ENCODE results near the gene ASF1B.
"Not testable (repeated sequence)": the region's sequence is repeated elsewhere in the genome, so short reads cannot be mapped to it uniquely, and the experiment has no call there.

ASF1B gene

GRCh38 chr19:14147797-14148605, 11.6 kb upstream of the ASF1B start:
- Histone ChIP-seq H3K27me3 (ENCODE audit: control insufficient read depth, insufficient read depth, low read length) (no peaks in the 10 kb centered on the region), H3K36me3 (ENCODE audit: control insufficient read depth, insufficient read depth, low read length) (peaks cover 26% of the 10 kb centered on the region), H3K4me1 (ENCODE audit: control insufficient read depth, insufficient read depth, low read length) (peaks cover 26% of the 10 kb centered on the region), H3K27ac (ENCODE audit: low read depth, low read length) (no peak overlapping the region), H3K9me3 (ENCODE audit: control insufficient read depth, insufficient read depth, low read depth, low read length) (no peaks in the 10 kb centered on the region), H3K4me3 (ENCODE audit: low read depth, low read length) (no peak overlapping the region), H3K9ac (ENCODE audit: low read length) (no peak overlapping the region)

DNA sequence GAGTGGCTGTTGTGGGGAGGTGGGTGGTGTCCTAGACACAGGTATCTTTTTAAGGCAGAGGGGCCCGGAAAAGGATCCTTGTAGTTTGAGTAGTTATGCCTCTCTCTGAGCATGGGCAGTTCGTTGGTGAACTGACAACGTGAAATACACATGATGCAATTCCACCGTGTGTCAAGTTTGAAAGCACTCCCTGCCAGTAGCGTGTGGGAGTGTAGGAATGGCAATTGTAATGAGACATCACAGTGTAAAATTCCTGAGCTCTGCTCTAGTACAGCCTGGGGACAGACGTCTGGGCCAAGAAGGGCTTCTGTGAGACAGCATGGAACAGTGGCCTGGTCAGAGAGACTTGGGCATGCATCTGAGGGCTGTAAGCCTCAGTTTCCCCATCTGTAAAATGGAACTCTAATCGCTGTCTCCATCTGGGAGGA, 10.4 kb upstream of the ASF1B start:
- Histone ChIP-seq H3K4me1 (ENCODE audit: control insufficient read depth, insufficient read depth, low read length) (peaks cover 26% of the 10 kb centered on the region), H3K9ac (ENCODE audit: low read length) (no peak overlapping the region), H3K27ac (ENCODE audit: low read depth, low read length) (no peak overlapping the region)

GRCh38 chr19:14146169-14146568, 9.8 kb upstream of the ASF1B start:
- H3K4me3 ChIP-seq (ENCODE audit: low read depth, low read length); H3K9me3 ChIP-seq (ENCODE audit: control insufficient read depth, insufficient read depth, low read depth, low read length); H3K27ac ChIP-seq (ENCODE audit: low read depth, low read length); H3K36me3 ChIP-seq (ENCODE audit: control insufficient read depth, insufficient read depth, low read length); H3K27me3 ChIP-seq (ENCODE audit: control insufficient read depth, insufficient read depth, low read length); H3K9ac ChIP-seq (ENCODE audit: low read length): not testable (repeated sequence)
- H3K4me1 ChIP-seq (ENCODE audit: control insufficient read depth, insufficient read depth, low read length), result peaks cover 26% of the 10 kb centered on the region

More for the DNA sequence above, 10.4 kb upstream of the ASF1B start:
- peaks cover 14% of the 10 kb centered on the region for H3K36me3 ChIP-seq (ENCODE audit: control insufficient read depth, insufficient read depth, low read length)
- no peaks in the 10 kb centered on the region for H3K27me3 ChIP-seq (ENCODE audit: control insufficient read depth, insufficient read depth, low read length)
- no peaks in the 10 kb centered on the region for H3K9me3 ChIP-seq (ENCODE audit: control insufficient read depth, insufficient read depth, low read depth, low read length)
- no peak overlapping the region for H3K4me3 ChIP-seq (ENCODE audit: low read depth, low read length)

GRCh38 chr19:14145381-14145780, 9.0 kb upstream of the ASF1B start:
- Histone ChIP-seq H3K27me3 (ENCODE audit: control insufficient read depth, insufficient read depth, low read length) (no peaks in the 10 kb centered on the region), H3K9ac (ENCODE audit: low read length) (no peak overlapping the region)

GRCh38 chr19:14142262-14143190, 6.1 kb upstream of the ASF1B start:
- Histone ChIP-seq H3K9ac (ENCODE audit: low read length) (no peak overlapping the region), H3K9me3 (ENCODE audit: control insufficient read depth, insufficient read depth, low read depth, low read length) (no peaks in the 10 kb centered on the region), H3K4me1 (ENCODE audit: control insufficient read depth, insufficient read depth, low read length) (no peaks in the 10 kb centered on the region; the same call in 1 of the 2 replicates), H3K27ac (ENCODE audit: low read depth, low read length) (no peak overlapping the region), H3K4me3 (ENCODE audit: low read depth, low read length) (no peak overlapping the region), H3K27me3 (ENCODE audit: control insufficient read depth, insufficient read depth, low read length) (no peaks in the 10 kb centered on the region), H3K36me3 (ENCODE audit: control insufficient read depth, insufficient read depth, low read length) (no peaks in the 10 kb centered on the region)

More at GRCh38 chr19:14145381-14145780, 9.0 kb upstream of the ASF1B start:
- Histone ChIP-seq H3K36me3 (ENCODE audit: control insufficient read depth, insufficient read depth, low read length) (0 out of 2 replicates have a peak, but pooled peaks cover 4% of the 10 kb centered on the region), H3K4me1 (ENCODE audit: control insufficient read depth, insufficient read depth, low read length) (peaks cover 25% of the 10 kb centered on the region), H3K4me3 (ENCODE audit: low read depth, low read length) (no peak overlapping the region), H3K27ac (ENCODE audit: low read depth, low read length) (no peak overlapping the region), H3K9me3 (ENCODE audit: control insufficient read depth, insufficient read depth, low read depth, low read length) (no peaks in the 10 kb centered on the region)

- no peak overlapping the region for H3K27ac ChIP-seq (ENCODE audit: low read depth, low read length)
- no peak overlapping the region for H3K9ac ChIP-seq (ENCODE audit: low read length)
- no peaks in the 10 kb centered on the region for H3K36me3 ChIP-seq (ENCODE audit: control insufficient read depth, insufficient read depth, low read length)
- H3K4me1 ChIP-seq (ENCODE audit: control insufficient read depth, insufficient read depth, low read length), result no peaks in the 10 kb centered on the region; the same call in 1 of the 2 replicates
- H3K27me3 ChIP-seq (ENCODE audit: control insufficient read depth, insufficient read depth, low read length), result no peaks in the 10 kb centered on the region
- no peak overlapping the region for H3K4me3 ChIP-seq (ENCODE audit: low read depth, low read length)
- no peaks in the 10 kb centered on the region for H3K9me3 ChIP-seq (ENCODE audit: control insufficient read depth, insufficient read depth, low read depth, low read length)
Measured at GRCh38 chr19:14141041-14141440, 4.7 kb upstream of the ASF1B start.

- H3K27ac ChIP-seq (ENCODE audit: low read depth, low read length), result no peak overlapping the region
- no peak overlapping the region for H3K9ac ChIP-seq (ENCODE audit: low read length)
- H3K9me3 ChIP-seq (ENCODE audit: control insufficient read depth, insufficient read depth, low read depth, low read length), result no peaks in the 10 kb centered on the region
- no peaks in the 10 kb centered on the region for H3K27me3 ChIP-seq (ENCODE audit: control insufficient read depth, insufficient read depth, low read length)
- H3K4me3 ChIP-seq (ENCODE audit: low read depth, low read length), result no peak overlapping the region
- H3K36me3 ChIP-seq (ENCODE audit: control insufficient read depth, insufficient read depth, low read length), result no peaks in the 10 kb centered on the region
- no peaks in the 10 kb centered on the region; the same call in 1 of the 2 replicates for H3K4me1 ChIP-seq (ENCODE audit: control insufficient read depth, insufficient read depth, low read length)
Measured at GRCh38 chr19:14139944-14140343, 3.6 kb upstream of the ASF1B start.

DNA sequence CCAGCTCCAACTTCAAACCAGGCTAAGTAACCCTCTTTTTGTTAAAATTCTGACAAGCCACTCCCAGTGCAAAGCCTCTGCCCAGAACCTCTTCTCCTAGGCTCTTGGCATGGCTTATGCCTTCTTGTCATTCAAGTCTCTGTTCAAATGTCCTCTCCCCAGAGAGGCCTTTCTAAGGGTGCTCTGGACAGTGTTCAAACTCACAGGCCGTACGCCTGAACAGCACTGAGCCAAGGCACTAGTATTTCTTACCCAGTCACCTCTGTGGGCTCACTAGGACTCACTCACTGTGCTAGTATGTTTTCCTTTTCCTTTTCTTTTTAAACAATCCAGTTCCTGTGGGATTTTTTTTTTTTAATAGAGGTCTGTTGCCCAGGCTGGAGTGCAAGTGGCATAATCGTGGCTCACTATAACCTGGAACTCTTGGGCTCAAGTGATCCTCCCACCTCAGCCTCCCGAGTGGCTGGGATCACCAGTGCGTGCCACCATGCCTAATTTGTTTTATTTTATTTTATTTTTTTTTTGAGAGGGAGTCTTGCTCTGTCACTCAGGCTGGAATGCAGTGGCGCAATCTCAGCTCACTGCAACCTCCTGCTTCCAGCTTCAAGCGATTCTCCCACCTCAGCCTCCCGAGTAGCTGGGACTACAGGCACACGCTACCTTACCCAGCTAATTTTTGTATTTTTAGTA, 2.3 kb upstream of the ASF1B start:
- Histone ChIP-seq H3K4me1 (ENCODE audit: control insufficient read depth, insufficient read depth, low read length) (peaks cover 8% of the 10 kb centered on the region), H3K27ac (ENCODE audit: low read depth, low read length) (no peak overlapping the region), H3K4me3 (ENCODE audit: low read depth, low read length) (no peak overlapping the region), H3K27me3 (ENCODE audit: control insufficient read depth, insufficient read depth, low read length) (no peaks in the 10 kb centered on the region), H3K36me3 (ENCODE audit: control insufficient read depth, insufficient read depth, low read length) (no peaks in the 10 kb centered on the region; the same call in 1 of the 2 replicates), H3K9me3 (ENCODE audit: control insufficient read depth, insufficient read depth, low read depth, low read length) (no peaks in the 10 kb centered on the region), H3K9ac (ENCODE audit: low read length) (no peak overlapping the region)

DNA sequence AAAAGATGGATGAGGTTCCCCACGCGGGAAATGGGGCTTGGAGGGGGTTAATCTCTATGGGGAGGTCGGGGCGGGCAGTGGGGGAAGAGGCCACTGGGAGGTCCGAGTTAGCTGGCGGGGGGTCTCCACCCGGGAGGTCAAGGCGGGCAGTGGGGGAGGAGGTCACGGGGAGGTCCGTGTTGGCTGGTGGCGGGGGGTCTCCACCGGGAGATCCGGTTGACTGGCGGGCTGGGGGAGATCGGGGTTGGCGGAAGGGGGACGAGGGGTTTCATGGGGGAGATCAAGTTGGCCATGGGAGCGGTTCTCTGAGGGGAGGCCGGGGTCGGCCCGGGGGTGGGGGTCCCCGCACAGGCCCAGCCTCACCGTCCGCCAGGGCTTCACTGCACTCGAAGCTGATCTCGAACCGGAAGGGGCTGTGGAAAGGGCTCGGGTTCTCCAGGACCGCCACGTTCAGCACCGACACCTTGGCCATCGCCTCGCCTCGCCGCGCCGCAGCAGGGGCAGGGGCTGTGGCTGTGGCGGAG, 342 bp downstream of the ASF1B start:
- H3K27me3 ChIP-seq (ENCODE audit: control insufficient read depth, insufficient read depth, low read length), result no peaks in the 10 kb centered on the region
- peak overlapping the region; percentile 89 for H3K4me3 ChIP-seq (ENCODE audit: low read depth, low read length)
- peak overlapping the region; percentile 86 for H3K27ac ChIP-seq (ENCODE audit: low read depth, low read length)
- peak overlapping the region; percentile 86 for H3K9ac ChIP-seq (ENCODE audit: low read length)
- peaks cover 8% of the 10 kb centered on the region for H3K36me3 ChIP-seq (ENCODE audit: control insufficient read depth, insufficient read depth, low read length)
- no peaks in the 10 kb centered on the region for H3K9me3 ChIP-seq (ENCODE audit: control insufficient read depth, insufficient read depth, low read depth, low read length)
- peaks cover 8% of the 10 kb centered on the region for H3K4me1 ChIP-seq (ENCODE audit: control insufficient read depth, insufficient read depth, low read length)

DNA sequence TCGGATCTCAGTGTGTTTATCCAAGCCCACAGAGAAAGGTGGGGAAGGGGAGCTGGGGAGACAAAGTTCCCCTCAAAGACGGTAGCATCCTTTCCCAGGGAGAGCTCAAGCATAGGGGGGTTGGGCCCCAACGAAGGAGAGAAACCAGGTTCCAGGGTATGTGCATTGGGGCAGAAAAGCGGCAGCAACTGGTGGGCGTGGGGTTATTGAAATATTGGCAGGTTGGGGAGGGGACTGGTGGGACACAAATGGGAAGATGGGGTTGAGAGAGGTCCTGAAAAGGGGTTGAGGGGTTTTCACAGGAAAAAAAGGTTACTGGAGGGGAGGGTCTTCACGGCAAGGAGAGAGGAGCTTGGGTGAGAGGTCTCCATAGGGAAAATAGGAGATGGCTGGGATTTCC, 1.0 kb downstream of the ASF1B start:
- Histone ChIP-seq H3K4me3 (ENCODE audit: low read depth, low read length) (peak overlapping the region; percentile 89), H3K27ac (ENCODE audit: low read depth, low read length) (no peak overlapping the region), H3K4me1 (ENCODE audit: control insufficient read depth, insufficient read depth, low read length) (peaks cover 8% of the 10 kb centered on the region), H3K27me3 (ENCODE audit: control insufficient read depth, insufficient read depth, low read length) (no peaks in the 10 kb centered on the region), H3K9ac (ENCODE audit: low read length) (peak overlapping the region; percentile 46), H3K9me3 (ENCODE audit: control insufficient read depth, insufficient read depth, low read depth, low read length) (no peaks in the 10 kb centered on the region), H3K36me3 (ENCODE audit: control insufficient read depth, insufficient read depth, low read length) (peaks cover 10% of the 10 kb centered on the region)
